Natural killer cell treated with Interleukin-12 subunit alpha and Interleukin-12 subunit beta and Interleukin-15 and Interleukin-18, amount 100 ng/mL, for 72 hours (primary cell): Measurements from ENCODE around the gene CDC42SE2. TPM values are rescaled to one million over a fixed set of nuclear protein-coding genes. Genes with fewer than 3 reads are reported as not detected.
A peak's percentile ranks its signal among the peaks of the same experiment; 100 is the strongest.
"Not testable (repeated sequence)": the region's sequence is repeated elsewhere in the genome, so short reads cannot be mapped to it uniquely, and the experiment has no call there.

Experiments
- ATAC-seq, 2 donors: fragments of 150-1000 bp; cut with Tn5 transposase in 1 of 2; sonication (Bioruptor Pico), chemical (Tn5 transposase) in 1 of 2; 2 replicates each; pipeline ENCODE4 v1.10.0; 2021
- DNase-seq: peaks from one replicate; pipeline ENCODE4 v3.0.0; 2022; ENCODE audit warnings: low spot score
- H3K27ac Mint-ChIP-seq, 2 donors: 1 replicate in 1 of 2; 2 replicates in 1 of 2; pipeline ENCODE4 v1.8.0; 2022; ENCODE audit warnings: mixed read lengths in 2 of 2, mild to moderate bottlenecking in 1 of 2, moderate library complexity in 1 of 2
- H3K27me3 Mint-ChIP-seq, 2 donors: 1 replicate in 1 of 2; 2 replicates in 1 of 2; pipeline ENCODE4 v1.8.0; 2022; ENCODE audit warnings: mixed read lengths in 2 of 2
- H3K36me3 Mint-ChIP-seq: one replicate; pipeline ENCODE4 v1.8.0; 2022; ENCODE audit warnings: mixed read lengths
- H3K4me1 Mint-ChIP-seq, 2 donors: 1 replicate in 1 of 2; 2 replicates in 1 of 2; pipeline ENCODE4 v1.8.0; 2022; ENCODE audit warnings: low read depth in 2 of 2, mixed read lengths in 2 of 2, mild to moderate bottlenecking in 1 of 2
- H3K4me3 Mint-ChIP-seq: one replicate; pipeline ENCODE4 v1.8.0; 2022; ENCODE audit warnings: mixed read lengths
- H3K9me3 Mint-ChIP-seq: 2 replicates; pipeline ENCODE4 v1.8.0; 2022; ENCODE audit warnings: mixed read lengths
- total RNA-seq, 2 donors: library from RNA; stranded (reverse); gene quantifications; one replicate each; pipeline ENCODE4 v1.2.3, GENCODE V29; 2022

CDC42SE2 gene
- total RNA-seq, 2 donors from 2014 or later = 78.2 to 120 TPM

DNA sequence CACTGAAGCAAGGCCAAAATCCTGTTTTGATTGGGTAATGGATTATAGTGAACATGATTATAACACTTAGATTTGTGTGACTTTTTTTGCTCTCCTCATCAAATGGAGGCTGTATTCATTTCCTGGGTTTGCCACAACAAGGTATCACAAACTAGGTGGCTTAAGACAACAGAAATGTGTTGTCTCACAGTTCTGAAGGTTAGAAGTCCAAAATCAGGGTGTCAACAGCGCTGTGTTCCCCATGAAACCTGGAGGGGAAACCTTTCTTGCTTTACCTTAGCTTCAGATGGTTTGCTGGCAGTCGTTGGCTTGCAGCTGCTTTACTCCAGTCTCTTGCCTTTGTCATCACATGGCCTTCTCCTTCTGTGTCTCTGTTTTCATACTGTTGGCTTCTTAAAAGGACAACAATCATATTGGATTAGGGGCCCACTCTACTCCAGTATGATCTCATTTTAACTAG is 32.4 kb downstream of the CDC42SE2 start:
- H3K9me3 Mint-ChIP-seq = peaks cover 5% of the 10 kb centered on the region
- ATAC-seq (peak; percentile 73 to 78), DNase-seq (no peak)
- H3K36me3 Mint-ChIP-seq = peaks cover 21% of the 10 kb centered on the region
- peak overlapping the region; percentile 54 for H3K4me3 Mint-ChIP-seq
- H3K27me3 Mint-ChIP-seq = no peaks in the 10 kb centered on the region
- peak overlapping the region; percentile 74 to 92 for H3K27ac Mint-ChIP-seq
- H3K4me1 Mint-ChIP-seq = peaks cover 52 to 54% of the 10 kb centered on the region in 2 donors

DNA sequence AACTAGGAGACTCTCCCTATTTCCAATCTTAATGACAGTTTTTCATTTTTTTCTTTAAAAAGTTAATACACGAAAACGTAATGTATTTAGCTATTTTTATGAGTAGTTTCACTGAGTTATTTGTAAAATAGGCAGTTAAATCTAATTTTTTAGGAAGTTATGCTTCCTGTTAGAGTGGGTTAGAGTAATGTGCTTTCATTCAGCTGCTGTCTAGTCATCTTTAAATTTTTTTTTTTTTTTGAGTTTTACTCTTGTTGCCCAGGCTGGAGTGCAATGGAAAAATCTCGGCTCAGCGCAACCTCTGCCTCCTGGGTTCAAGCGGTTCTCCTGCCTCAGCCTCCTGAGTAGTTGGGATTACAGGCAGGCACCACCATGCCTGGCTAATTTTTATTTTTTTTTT is 34.0 kb downstream of the CDC42SE2 start:
- H3K4me3 Mint-ChIP-seq = no peak overlapping the region
- DNase-seq (no peak), ATAC-seq (no peak)
- peaks cover 5% of the 10 kb centered on the region for H3K9me3 Mint-ChIP-seq
- no peak overlapping the region for H3K27ac Mint-ChIP-seq
- H3K4me1 Mint-ChIP-seq = peaks cover 54 to 56% of the 10 kb centered on the region in 2 donors
- peaks cover 21% of the 10 kb centered on the region for H3K36me3 Mint-ChIP-seq
- H3K27me3 Mint-ChIP-seq = no peaks in the 10 kb centered on the region

DNA sequence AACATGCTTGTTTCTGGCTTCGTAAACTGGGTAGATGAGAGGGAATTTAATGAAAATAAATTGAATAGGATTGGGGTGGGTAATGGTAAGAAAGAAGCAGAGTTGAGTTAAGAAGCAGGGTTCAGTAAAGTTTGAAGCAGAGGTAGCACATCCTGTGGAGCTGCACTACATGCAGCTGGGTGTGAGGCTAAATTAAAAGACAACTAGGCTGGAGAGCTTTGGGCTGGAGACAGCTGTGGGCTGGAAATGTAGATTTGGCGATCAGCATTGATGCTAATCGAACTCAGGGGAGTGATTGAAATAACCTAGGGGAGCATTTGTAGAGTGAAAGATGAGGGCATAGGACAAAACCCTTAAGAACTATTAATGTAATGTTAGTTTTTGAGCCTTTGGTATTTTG is 35.6 kb downstream of the CDC42SE2 start:
- no peaks in the 10 kb centered on the region for H3K27me3 Mint-ChIP-seq
- peaks cover 49 to 62% of the 10 kb centered on the region in 2 donors for H3K4me1 Mint-ChIP-seq
- DNase-seq = no peak
- H3K4me3 Mint-ChIP-seq = peak overlapping the region; percentile 4
- ATAC-seq = no peak
- H3K36me3 Mint-ChIP-seq = peaks cover 17% of the 10 kb centered on the region
- H3K27ac Mint-ChIP-seq = peak overlapping the region; percentile 32 to 57
- H3K9me3 Mint-ChIP-seq = peaks cover 2% of the 10 kb centered on the region

DNA sequence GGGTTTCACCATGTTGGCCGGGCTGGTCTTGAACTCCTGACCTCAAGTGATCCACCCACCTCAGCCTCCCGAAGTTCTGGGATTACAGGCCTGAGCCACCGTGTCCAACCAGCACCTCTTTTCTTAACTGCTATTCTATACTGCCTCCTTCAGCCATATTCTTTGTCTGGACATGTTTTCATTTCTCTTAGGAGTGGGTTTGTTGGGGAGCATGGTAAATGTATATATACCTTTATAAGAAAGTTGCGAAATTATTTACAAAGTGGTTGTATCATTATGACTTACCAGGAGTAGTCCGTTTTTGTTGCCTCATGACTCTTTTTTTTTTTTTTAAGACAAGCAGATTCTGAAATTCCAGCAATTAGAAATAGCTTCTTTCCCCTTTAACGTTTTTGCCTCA is 38.7 kb downstream of the CDC42SE2 start:
- H3K27ac Mint-ChIP-seq = peak overlapping the region; percentile 75 to 84
- H3K27me3 Mint-ChIP-seq = no peaks in the 10 kb centered on the region
- H3K9me3 Mint-ChIP-seq = no peaks in the 10 kb centered on the region
- H3K4me3 Mint-ChIP-seq = peak overlapping the region; percentile 64
- peaks cover 15% of the 10 kb centered on the region for H3K36me3 Mint-ChIP-seq
- DNase-seq (no peak), ATAC-seq (peak; percentile 63 to 65)
- peaks cover 55 to 65% of the 10 kb centered on the region in 2 donors for H3K4me1 Mint-ChIP-seq

DNA sequence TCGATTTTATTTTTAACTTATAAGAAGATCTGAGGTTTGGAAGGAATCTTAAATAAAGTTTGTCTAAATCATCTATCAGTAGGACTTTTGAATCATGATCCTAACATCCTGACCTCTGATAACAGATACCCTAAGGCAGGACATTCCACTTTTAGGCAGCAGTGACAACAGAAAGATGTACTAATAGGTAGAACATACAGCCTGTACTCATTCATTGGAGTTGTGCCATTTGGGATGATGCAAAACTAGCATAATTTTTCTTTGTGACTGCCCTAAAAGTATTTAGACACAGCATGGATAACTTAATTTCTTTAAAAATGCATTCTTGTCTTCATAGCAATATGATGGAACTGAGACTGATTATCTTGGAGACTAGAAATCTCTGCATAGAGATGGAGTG is 39.7 kb downstream of the CDC42SE2 start:
- H3K27ac Mint-ChIP-seq = peak overlapping the region; percentile 75 to 84
- DNase-seq = no peak
- no peaks in the 10 kb centered on the region for H3K9me3 Mint-ChIP-seq
- no peak overlapping the region for H3K4me3 Mint-ChIP-seq
- ATAC-seq = no peak
- H3K4me1 Mint-ChIP-seq = peaks cover 59 to 68% of the 10 kb centered on the region in 2 donors
- H3K36me3 Mint-ChIP-seq = peaks cover 15% of the 10 kb centered on the region
- no peaks in the 10 kb centered on the region for H3K27me3 Mint-ChIP-seq

DNA sequence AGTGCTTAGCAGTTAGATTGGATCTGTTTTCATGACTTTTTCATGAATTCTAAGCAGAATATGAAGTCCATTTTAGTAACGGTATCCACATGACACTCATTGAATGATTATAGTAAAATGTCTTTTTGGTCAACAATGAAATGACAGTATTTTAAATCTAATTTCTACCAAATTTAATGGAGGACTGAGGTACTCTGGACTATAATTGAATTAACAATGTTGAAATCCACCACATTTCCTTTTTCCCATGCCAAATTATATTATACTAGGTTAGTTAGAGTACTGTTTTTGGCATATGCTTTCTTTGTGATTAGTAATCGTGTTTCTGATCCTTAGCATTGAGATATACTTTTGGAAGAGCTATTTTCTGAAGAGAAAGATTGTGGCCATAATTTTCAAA is 40.6 kb downstream of the CDC42SE2 start:
- no peak for ATAC-seq
- peak overlapping the region; percentile 73 to 81 for H3K27ac Mint-ChIP-seq

DNA sequence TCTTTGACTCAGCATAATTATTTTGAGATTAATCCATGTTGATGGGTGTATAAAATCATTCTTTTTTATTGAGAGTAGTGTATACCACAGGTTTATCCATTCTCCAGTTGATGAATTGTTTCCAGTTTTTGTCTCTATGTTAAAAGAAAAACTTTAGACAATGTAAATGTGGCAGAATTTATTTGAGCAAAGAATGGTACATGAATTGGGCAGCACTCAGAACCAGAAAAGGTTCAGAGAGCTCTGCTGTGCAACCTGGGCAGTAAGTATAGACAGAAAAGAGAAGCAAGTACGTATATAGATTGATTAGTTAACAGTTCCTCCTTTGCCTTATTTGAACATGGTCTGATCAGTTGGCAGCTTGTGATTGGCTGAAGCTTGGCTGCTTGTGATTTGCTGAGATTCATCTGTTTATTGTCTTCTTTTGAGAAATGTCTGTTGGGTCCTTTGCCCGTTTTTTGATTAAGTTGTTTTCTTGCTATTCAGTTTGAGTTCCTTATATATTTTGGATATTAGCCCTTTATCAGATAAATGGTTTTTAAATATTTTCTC is 41.4 kb downstream of the CDC42SE2 start:
- DNase-seq = no peak
- H3K27me3 Mint-ChIP-seq = no peaks in the 10 kb centered on the region
- H3K36me3 Mint-ChIP-seq = peaks cover 5% of the 10 kb centered on the region
- peak overlapping the region; percentile 30 to 41 for H3K27ac Mint-ChIP-seq
- H3K9me3 Mint-ChIP-seq = no peaks in the 10 kb centered on the region
- no peak overlapping the region for H3K4me3 Mint-ChIP-seq
- H3K4me1 Mint-ChIP-seq = peaks cover 48 to 58% of the 10 kb centered on the region in 2 donors
- no peak for ATAC-seq

More for the DNA sequence above, 40.6 kb downstream of the CDC42SE2 start:
- Mint-ChIP-seq H3K27me3 (no peaks in the 10 kb centered on the region), H3K4me3 (no peak overlapping the region), H3K9me3 (no peaks in the 10 kb centered on the region), H3K36me3 (peaks cover 9% of the 10 kb centered on the region), H3K4me1 (peaks cover 50 to 60% of the 10 kb centered on the region in 2 donors)
- DNase-seq = no peak

DNA sequence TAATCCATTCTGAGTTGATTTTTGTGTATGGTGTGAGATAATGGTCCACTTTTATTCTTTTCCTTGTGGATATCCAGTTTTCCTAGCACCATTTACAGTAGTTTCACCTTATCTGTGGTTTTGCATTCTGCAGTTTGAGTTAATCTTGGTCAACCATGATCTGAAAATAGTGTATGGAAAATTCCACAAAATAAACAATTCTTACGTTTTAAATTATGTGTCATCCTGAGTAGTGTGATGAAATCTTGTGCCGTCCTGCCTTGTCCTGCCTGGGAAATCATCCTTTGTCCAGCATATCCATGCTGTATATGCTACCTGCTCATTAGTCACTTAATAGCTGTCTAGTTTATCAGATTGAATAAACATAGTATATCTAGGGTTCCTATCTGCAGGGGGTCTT is 42.1 kb downstream of the CDC42SE2 start:
- H3K27me3 Mint-ChIP-seq = no peaks in the 10 kb centered on the region
- H3K36me3 Mint-ChIP-seq = peaks cover 1% of the 10 kb centered on the region
- H3K4me3 Mint-ChIP-seq = peak overlapping the region; percentile 23
- H3K4me1 Mint-ChIP-seq = peaks cover 49 to 56% of the 10 kb centered on the region in 2 donors
- H3K9me3 Mint-ChIP-seq = no peaks in the 10 kb centered on the region
- DNase-seq (no peak), ATAC-seq (no peak)
- peak overlapping the region; percentile 30 to 41 for H3K27ac Mint-ChIP-seq

DNA sequence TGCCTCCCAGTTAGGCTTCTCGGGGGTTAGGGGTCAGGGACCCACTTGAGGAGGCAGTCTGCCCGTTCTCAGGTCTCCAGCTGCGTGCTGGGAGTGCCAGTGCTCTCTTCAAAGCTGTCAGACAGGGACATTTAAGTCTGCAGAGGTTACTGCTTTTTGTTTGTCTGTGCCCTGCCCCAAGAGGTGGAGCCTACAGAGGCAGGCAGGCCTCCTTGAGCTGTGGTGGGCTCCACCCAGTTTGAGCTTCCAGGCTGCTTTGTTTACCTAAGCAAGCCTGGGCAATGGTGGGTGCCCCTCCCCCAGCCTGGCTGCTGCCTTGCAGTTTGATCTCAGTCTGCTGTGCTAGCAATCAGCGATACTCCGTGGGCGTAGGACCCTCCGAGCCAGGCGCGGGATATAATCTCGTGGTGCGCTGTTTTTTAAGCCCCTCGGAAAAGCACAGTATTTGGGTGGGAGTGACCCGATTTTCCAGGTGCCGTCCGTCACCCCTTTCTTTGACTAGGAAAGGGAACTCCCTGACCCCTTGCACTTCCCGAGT is 48.5 kb downstream of the CDC42SE2 start:
- peak overlapping the region; percentile 66 to 86 for H3K27ac Mint-ChIP-seq
- H3K9me3 Mint-ChIP-seq, ATAC-seq, H3K36me3 Mint-ChIP-seq, H3K27me3 Mint-ChIP-seq, DNase-seq: not testable (repeated sequence)
- peaks cover 62 to 75% of the 10 kb centered on the region in 2 donors for H3K4me1 Mint-ChIP-seq
- peak overlapping the region; percentile 54 for H3K4me3 Mint-ChIP-seq

DNA sequence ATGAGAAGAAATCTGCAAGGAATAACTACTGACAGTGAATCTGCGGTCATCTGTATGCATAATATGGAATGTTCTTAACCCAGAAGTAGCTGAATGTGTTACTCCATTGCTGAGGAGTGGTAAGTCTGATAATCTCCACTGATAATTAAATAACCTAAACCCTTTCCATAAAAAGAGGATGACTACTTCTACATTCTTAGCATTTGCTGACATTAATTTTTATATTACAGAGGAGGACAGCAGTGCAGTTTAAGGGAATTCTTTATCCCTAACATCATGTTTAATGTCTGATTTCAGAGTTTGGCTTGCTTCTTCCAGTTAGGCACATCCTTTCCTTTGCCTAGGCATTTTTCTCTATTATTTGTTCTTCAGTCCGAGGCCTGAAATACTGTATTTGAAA is 52.2 kb downstream of the CDC42SE2 start:
- ATAC-seq = no peak
- peaks cover 57 to 69% of the 10 kb centered on the region in 2 donors for H3K4me1 Mint-ChIP-seq
- H3K9me3 Mint-ChIP-seq = no peaks in the 10 kb centered on the region
- H3K36me3 Mint-ChIP-seq = peaks cover 6% of the 10 kb centered on the region
- peak overlapping the region; percentile 13 to 38 for H3K27ac Mint-ChIP-seq
- H3K27me3 Mint-ChIP-seq = no peaks in the 10 kb centered on the region
- no peak overlapping the region for H3K4me3 Mint-ChIP-seq
- no peak for DNase-seq

DNA sequence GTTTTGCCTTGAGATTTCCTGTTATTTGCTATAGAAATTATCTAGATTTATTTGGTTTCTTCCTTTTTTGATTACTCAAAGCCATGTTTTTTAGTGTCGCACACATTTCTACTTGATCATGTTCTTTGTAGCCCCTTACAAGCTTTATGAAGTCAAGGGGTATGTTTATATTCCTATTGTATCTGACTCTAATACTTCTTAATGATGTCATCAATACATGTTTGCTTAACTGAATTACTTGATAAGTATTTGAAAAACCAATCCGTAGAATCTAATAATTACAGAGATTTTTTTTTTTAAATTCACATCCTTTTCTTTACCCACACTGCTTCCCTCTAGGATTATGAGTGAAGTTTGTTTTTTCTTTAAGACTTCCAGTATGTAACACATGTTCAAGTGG is 53.0 kb downstream of the CDC42SE2 start:
- Mint-ChIP-seq H3K36me3 (peaks cover 9% of the 10 kb centered on the region), H3K27ac (peak overlapping the region in 1 of 2 donors; percentile 78)

DNA sequence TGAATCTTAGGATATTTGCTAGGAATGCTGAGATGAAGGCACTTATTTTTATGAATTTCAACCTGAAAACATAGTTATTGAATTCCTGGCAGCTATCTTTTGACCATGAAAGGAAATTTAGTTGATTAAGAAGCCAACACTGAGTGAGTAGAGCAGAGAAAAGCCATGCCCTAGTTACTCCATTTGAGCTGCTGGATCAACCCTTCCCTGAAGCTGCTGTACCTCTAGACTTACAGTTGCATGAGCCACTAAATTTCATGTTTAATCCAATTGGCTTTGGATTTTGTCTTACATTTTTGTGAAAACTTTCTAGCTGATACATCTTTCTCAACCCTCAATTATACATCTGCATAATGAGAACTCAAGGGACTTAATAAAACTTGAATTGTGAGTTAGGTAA is 54.6 kb downstream of the CDC42SE2 start:
- Mint-ChIP-seq H3K4me3 (no peak overlapping the region), H3K27me3 (no peaks in the 10 kb centered on the region), H3K27ac (no peak overlapping the region), H3K4me1 (peaks cover 55 to 66% of the 10 kb centered on the region in 2 donors), H3K9me3 (no peaks in the 10 kb centered on the region), H3K36me3 (peaks cover 15% of the 10 kb centered on the region)
- ATAC-seq (no peak), DNase-seq (no peak)

More for the DNA sequence above, 53.0 kb downstream of the CDC42SE2 start:
- DNase-seq = no peak
- no peaks in the 10 kb centered on the region for H3K27me3 Mint-ChIP-seq
- no peaks in the 10 kb centered on the region for H3K9me3 Mint-ChIP-seq
- no peak for ATAC-seq
- H3K4me3 Mint-ChIP-seq = no peak overlapping the region
- peaks cover 58 to 70% of the 10 kb centered on the region in 2 donors for H3K4me1 Mint-ChIP-seq

DNA sequence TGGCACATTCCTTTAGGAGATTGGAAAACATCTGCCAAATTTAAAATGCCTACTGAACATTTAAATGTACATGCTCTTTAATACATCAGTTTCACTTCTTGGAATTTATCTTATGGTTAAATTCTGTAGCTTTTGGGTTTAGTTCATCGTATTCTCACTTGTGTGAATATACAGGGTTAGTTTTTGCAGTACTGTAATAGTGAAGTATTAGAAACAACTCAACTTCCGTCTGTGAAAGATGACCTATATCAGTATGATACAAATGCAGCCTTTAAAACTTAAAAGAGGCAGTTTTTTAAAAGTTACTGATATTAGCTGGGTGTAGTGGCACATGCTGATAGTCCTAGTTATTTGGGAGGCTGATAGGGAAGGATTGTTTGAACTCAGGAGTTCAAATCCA is 57.2 kb downstream of the CDC42SE2 start:
- peaks cover 47 to 64% of the 10 kb centered on the region in 2 donors for H3K4me1 Mint-ChIP-seq
- H3K9me3 Mint-ChIP-seq = no peaks in the 10 kb centered on the region
- H3K27me3 Mint-ChIP-seq = no peaks in the 10 kb centered on the region
- DNase-seq (no peak), ATAC-seq (peak in 1 of 2 donors; percentile 80)
- H3K36me3 Mint-ChIP-seq = peaks cover 15% of the 10 kb centered on the region
- peak overlapping the region; percentile 78 for H3K4me3 Mint-ChIP-seq
- peak overlapping the region; percentile 82 to 91 for H3K27ac Mint-ChIP-seq

DNA sequence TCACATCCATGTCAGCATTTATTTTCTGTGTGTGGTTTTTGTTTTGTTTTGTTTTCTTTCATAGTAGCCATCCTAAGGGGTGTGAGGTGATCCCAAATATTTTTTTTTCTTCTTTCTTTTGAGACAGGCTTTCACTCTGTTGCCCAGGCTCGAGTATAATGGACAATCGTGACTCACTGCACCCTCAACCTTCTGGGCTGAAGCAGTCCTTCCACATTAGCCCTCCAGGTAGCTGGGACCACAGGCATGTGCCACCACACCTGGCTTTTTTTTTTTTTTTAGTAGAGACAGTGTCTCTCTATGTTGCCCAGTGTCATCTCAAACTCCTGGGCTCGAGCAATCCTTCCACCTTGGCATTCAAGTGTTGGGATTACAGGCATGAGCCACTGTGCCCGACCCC is 59.1 kb downstream of the CDC42SE2 start:
- DNase-seq = no peak
- H3K9me3 Mint-ChIP-seq = no peaks in the 10 kb centered on the region
- ATAC-seq = no peak
- H3K27me3 Mint-ChIP-seq = no peaks in the 10 kb centered on the region
- H3K36me3 Mint-ChIP-seq = peaks cover 17% of the 10 kb centered on the region
- peak overlapping the region; percentile 78 for H3K4me3 Mint-ChIP-seq
- H3K4me1 Mint-ChIP-seq = peaks cover 39 to 67% of the 10 kb centered on the region in 2 donors
- H3K27ac Mint-ChIP-seq = peak overlapping the region; percentile 82 to 91
